Osteoblast (primary cell): ENCODE results near the gene TNKS1BP1. TPM values are rescaled to one million over a fixed set of nuclear protein-coding genes. Genes with fewer than 3 reads are reported as not detected.

Source experiments
- DNase-seq: peaks from one replicate; pipeline ENCODE4 v3.0.0; 2011; ENCODE audit warnings: low spot score, mixed read lengths; ENCODE audit not compliant: insufficient read length; ENCODE audit errors: missing footprints
- H2AFZ ChIP-seq: 2 replicates; pipeline ENCODE4 v1.6.0; 2011; ENCODE audit warnings: mild to moderate bottlenecking, low read length
- H3K27ac ChIP-seq: 2 replicates; pipeline ENCODE4 v1.5.1; 2011; ENCODE audit warnings: mild to moderate bottlenecking, low read depth, low read length, moderate library complexity
- H3K27me3 ChIP-seq: 2 replicates; pipeline ENCODE4 v1.6.0; 2012; ENCODE audit warnings: mild to moderate bottlenecking, control low read depth, inconsistent platforms, low read length, moderate library complexity; ENCODE audit not compliant: insufficient read depth
- H3K36me3 ChIP-seq: 2 replicates; pipeline ENCODE4 v1.5.1; 2011; ENCODE audit warnings: mild to moderate bottlenecking, low read length, control low read depth, moderate library complexity; ENCODE audit not compliant: insufficient read depth
- H3K4me1 ChIP-seq: 2 replicates; pipeline ENCODE4 v1.5.1; 2011; ENCODE audit warnings: mild to moderate bottlenecking, low read length, control low read depth, moderate library complexity; ENCODE audit not compliant: insufficient read depth
- H3K4me2 ChIP-seq: 2 replicates; pipeline ENCODE4 v1.6.0; 2011; ENCODE audit warnings: mild to moderate bottlenecking, low read length; ENCODE audit not compliant: insufficient read depth
- H3K4me3 ChIP-seq: fragments of 200-600 bp; sonication (generic); 3 replicates; pipeline ENCODE4 v1.5.1; 2012; ENCODE audit warnings: mild to moderate bottlenecking, low read length, inconsistent platforms; ENCODE audit not compliant: insufficient read depth
- H3K79me2 ChIP-seq: 2 replicates; pipeline ENCODE4 v1.6.0; 2012; ENCODE audit warnings: mild to moderate bottlenecking, low read length, control low read depth, inconsistent platforms; ENCODE audit not compliant: insufficient read depth
- H3K9me3 ChIP-seq: 2 replicates; pipeline ENCODE4 v1.5.1; 2011; ENCODE audit warnings: low read depth, low read length, control low read depth
- H4K20me1 ChIP-seq: 2 replicates; pipeline ENCODE4 v1.6.0; 2012; ENCODE audit warnings: mild to moderate bottlenecking, low read length, control low read depth; ENCODE audit not compliant: insufficient read depth
- total RNA-seq: library from RNA; depleted of rRNA; stranded (reverse); fragments of >200 nt; gene quantifications from 2 replicates; pipeline ENCODE4 v1.2.3, GENCODE V29; 2012
- TF ChIP-seq, protein P1 (sequence below): IDR thresholded peaks from 2 replicates; pipeline ENCODE4 v1.5.1; 2011; ENCODE audit warnings: mild to moderate bottlenecking, low read depth, low read length, moderate library complexity; ENCODE audit errors: extremely low read depth

TNKS1BP1 gene
- total RNA-seq, 1 donor = 74.6 TPM

DNA sequence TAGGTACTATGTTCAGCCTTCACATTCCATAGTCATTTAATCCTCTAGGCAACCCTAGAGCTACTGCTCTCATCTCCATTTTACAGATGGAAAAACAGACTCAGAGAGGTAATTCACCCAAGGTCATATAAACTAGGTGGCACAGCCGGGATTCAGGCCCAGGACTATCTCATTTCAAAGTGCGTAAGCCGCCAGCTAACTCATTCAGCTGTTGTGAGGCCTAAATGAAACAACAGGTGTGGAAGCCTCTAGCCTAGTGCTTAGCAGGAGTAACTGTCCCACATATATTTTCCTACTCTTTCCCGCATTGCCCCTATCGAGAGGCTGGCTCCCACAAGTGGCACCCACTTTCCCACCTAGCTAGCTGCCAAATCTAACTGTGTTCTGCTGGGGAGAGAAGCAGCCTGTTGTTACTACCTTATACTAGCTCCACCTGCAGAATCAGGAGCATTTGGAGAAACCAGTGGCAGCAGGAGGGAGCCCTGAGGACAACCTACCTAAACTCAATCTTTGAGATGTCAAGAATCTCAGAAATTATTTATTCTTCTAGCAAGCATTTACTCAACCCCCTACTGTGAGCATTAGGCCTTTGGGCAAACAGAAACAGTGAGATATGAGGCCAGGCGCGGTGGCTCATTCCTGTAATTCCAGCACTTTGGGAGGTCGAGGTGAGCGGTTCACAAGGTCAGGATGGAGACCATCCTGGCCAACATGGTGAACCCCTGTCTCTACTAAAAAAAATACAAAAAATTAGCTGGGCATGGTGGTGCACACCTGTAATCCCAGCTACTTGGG is 35.3 kb upstream of the TNKS1BP1 start:
- no peaks in the 10 kb centered on the region for H4K20me1 ChIP-seq
- H3K4me1 ChIP-seq = no peaks in the 10 kb centered on the region
- H3K27ac ChIP-seq = no peak overlapping the region
- no peak overlapping the region for H2AFZ ChIP-seq
- no peak overlapping the region for H3K4me3 ChIP-seq
- no peaks in the 10 kb centered on the region for H3K79me2 ChIP-seq
- DNase-seq = no peak
- TF ChIP-seq, protein P1, sequence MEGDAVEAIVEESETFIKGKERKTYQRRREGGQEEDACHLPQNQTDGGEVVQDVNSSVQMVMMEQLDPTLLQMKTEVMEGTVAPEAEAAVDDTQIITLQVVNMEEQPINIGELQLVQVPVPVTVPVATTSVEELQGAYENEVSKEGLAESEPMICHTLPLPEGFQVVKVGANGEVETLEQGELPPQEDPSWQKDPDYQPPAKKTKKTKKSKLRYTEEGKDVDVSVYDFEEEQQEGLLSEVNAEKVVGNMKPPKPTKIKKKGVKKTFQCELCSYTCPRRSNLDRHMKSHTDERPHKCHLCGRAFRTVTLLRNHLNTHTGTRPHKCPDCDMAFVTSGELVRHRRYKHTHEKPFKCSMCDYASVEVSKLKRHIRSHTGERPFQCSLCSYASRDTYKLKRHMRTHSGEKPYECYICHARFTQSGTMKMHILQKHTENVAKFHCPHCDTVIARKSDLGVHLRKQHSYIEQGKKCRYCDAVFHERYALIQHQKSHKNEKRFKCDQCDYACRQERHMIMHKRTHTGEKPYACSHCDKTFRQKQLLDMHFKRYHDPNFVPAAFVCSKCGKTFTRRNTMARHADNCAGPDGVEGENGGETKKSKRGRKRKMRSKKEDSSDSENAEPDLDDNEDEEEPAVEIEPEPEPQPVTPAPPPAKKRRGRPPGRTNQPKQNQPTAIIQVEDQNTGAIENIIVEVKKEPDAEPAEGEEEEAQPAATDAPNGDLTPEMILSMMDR = no peak
- H3K4me2 ChIP-seq = no peak overlapping the region
- H3K36me3 ChIP-seq = no peaks in the 10 kb centered on the region
- H3K27me3 ChIP-seq = peaks cover 10% of the 10 kb centered on the region
- no peaks in the 10 kb centered on the region for H3K9me3 ChIP-seq

DNA sequence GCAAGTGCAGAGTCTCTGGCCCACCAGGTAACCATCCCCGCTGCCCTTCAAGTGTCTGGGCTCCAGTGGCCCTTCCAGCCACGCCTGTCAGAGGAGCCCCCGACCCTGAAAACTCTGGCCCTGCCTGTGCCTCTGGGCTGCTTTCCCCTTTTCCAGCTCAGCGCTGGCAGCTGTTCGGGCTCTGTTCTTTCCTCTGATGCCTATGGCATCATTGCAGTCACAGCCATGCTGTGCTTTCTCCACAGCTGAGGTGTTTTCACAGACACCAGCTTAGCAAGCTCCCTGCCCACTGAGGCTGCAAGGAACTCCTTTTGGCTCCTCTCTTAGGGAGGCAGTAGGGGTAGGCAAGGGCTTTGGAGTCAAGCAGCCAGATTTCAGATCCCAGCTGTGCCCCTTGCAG is 34.6 kb upstream of the TNKS1BP1 start:
- TF ChIP-seq, protein P1 = no peak
- H3K27ac ChIP-seq = no peak overlapping the region
- DNase-seq = peak; percentile 62
- H3K4me1 ChIP-seq = no peaks in the 10 kb centered on the region
- no peak overlapping the region for H2AFZ ChIP-seq
- H3K4me2 ChIP-seq = no peak overlapping the region
- H3K27me3 ChIP-seq = peaks cover 10% of the 10 kb centered on the region
- H4K20me1 ChIP-seq = no peaks in the 10 kb centered on the region
- no peaks in the 10 kb centered on the region for H3K9me3 ChIP-seq
- no peaks in the 10 kb centered on the region for H3K36me3 ChIP-seq
- H3K79me2 ChIP-seq = no peaks in the 10 kb centered on the region
- H3K4me3 ChIP-seq = no peak overlapping the region

DNA sequence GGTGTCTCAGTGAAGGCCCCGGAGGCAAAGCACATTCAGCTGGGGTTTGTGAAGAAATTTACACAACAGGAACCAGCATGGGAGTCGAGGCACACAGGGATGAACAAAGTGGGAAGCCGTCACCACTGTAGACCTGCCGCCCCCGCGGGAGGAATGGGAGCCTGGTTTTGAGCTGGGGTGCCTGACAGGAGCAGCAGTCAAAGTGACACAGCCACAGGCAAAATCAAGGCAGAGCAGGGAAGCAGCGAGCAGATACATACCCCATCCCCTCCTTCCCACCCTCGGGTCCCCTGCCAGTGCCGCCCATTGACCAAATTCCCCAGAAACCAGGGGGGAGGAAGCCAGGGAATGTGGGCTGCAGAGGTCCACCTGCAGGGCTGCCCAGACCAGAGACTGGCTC is 34.2 kb upstream of the TNKS1BP1 start:
- H3K4me1 ChIP-seq = no peaks in the 10 kb centered on the region
- H3K4me3 ChIP-seq = no peak overlapping the region
- H3K36me3 ChIP-seq = no peaks in the 10 kb centered on the region
- H3K27me3 ChIP-seq = peaks cover 10% of the 10 kb centered on the region
- DNase-seq = peak; percentile 65
- TF ChIP-seq, protein P1 = no peak
- H4K20me1 ChIP-seq = no peaks in the 10 kb centered on the region
- H3K4me2 ChIP-seq = no peak overlapping the region
- H3K79me2 ChIP-seq = no peaks in the 10 kb centered on the region
- H2AFZ ChIP-seq = no peak overlapping the region
- no peaks in the 10 kb centered on the region for H3K9me3 ChIP-seq
- H3K27ac ChIP-seq = no peak overlapping the region

DNA sequence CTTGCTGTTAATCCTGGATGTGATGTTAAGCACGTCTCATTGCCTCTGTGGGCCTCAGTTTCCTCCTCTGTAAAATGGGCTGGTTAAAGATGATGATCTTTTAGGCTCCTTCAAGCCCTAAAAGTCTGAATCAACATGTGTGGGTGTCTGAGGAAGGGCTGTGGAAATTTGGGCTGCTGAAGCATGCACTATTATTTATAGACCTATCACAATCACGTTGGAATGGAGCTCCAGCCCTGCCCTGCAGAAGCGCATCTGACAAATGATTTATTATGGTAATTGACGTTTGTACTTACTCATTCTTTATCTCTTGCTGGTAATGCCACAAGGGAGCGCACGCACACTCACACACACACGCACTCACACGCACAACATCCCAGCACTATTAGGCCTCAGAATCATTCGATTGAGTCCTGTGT is 33.8 kb upstream of the TNKS1BP1 start:
- H3K4me1 ChIP-seq = no peaks in the 10 kb centered on the region
- DNase-seq = peak; percentile 47
- H3K27me3 ChIP-seq = peaks cover 10% of the 10 kb centered on the region
- H4K20me1 ChIP-seq = no peaks in the 10 kb centered on the region
- H3K9me3 ChIP-seq = no peaks in the 10 kb centered on the region
- H3K79me2 ChIP-seq = no peaks in the 10 kb centered on the region
- no peak overlapping the region for H3K27ac ChIP-seq
- H2AFZ ChIP-seq = no peak overlapping the region
- no peak overlapping the region for H3K4me3 ChIP-seq
- H3K36me3 ChIP-seq = no peaks in the 10 kb centered on the region
- TF ChIP-seq, protein P1 = no peak
- no peak overlapping the region for H3K4me2 ChIP-seq
